Mesenchymal stem cell (in vitro differentiated cells and primary cell): ENCODE results near the gene MED10.

Source experiments
- DNase-seq: peaks from one replicate; pipeline ENCODE4 v3.0.0-alpha.2; 2013
- H2AFZ ChIP-seq: one replicate; pipeline ENCODE4 v1.6.1; 2013; ENCODE audit warnings: low read depth, mild to moderate bottlenecking, control low read depth, inconsistent platforms, low read length, moderate library complexity
- H2AK5ac ChIP-seq: 2 replicates; pipeline ENCODE4 v1.6.1; 2013; ENCODE audit warnings: low read length, moderate library complexity, mild to moderate bottlenecking, inconsistent platforms; ENCODE audit not compliant: severe bottlenecking
- H2BK120ac ChIP-seq: one replicate; pipeline ENCODE4 v1.6.1; 2013; ENCODE audit warnings: low read depth, mild to moderate bottlenecking, inconsistent platforms, low read length, moderate library complexity
- H2BK12ac ChIP-seq, 2 experiments: one replicate each; pipeline ENCODE4 v1.6.1; 2013; ENCODE audit warnings: inconsistent platforms in 2 of 2, low read length in 2 of 2, mild to moderate bottlenecking in 2 of 2, moderate library complexity in 2 of 2, control low read depth in 1 of 2
- H2BK15ac ChIP-seq: one replicate; pipeline ENCODE4 v1.6.1; 2013; ENCODE audit warnings: mild to moderate bottlenecking, low read depth, inconsistent platforms; ENCODE audit not compliant: poor library complexity, severe bottlenecking
- H2BK5ac ChIP-seq: 2 replicates; pipeline ENCODE4 v1.6.1; 2013; ENCODE audit warnings: low read depth, mild to moderate bottlenecking, low read length, control low read depth, inconsistent platforms; ENCODE audit not compliant: poor library complexity, severe bottlenecking
- H3K14ac ChIP-seq, 2 experiments: one replicate each; pipeline ENCODE4 v1.6.1; 2013; ENCODE audit warnings: inconsistent platforms in 2 of 2, low read length in 2 of 2, control low read depth in 1 of 2, mild to moderate bottlenecking in 1 of 2, moderate library complexity in 1 of 2
- H3K18ac ChIP-seq, 2 experiments: one replicate each; pipeline ENCODE4 v1.6.1; 2013; ENCODE audit warnings: inconsistent platforms in 2 of 2, low read length in 2 of 2, control low read depth in 1 of 2, low read depth in 1 of 2, mild to moderate bottlenecking in 1 of 2
- H3K23ac ChIP-seq, 2 experiments: one replicate each; pipeline ENCODE4 v1.6.1; 2013; ENCODE audit warnings: inconsistent platforms in 2 of 2, low read length in 2 of 2, mild to moderate bottlenecking in 2 of 2, moderate library complexity in 2 of 2, control low read depth in 1 of 2
- H3K27ac ChIP-seq: 2 replicates; pipeline ENCODE4 v1.5.1; 2013; ENCODE audit warnings: mild to moderate bottlenecking, moderate library complexity, low read length, control low read depth, inconsistent platforms; ENCODE audit not compliant: poor library complexity, severe bottlenecking
- H3K27me3 ChIP-seq, 2 experiments: 2 replicates each; pipeline versions ENCODE4 v1.6.1 to v1.7.0; 2013; ENCODE audit warnings: low read length in 2 of 2, mild to moderate bottlenecking in 2 of 2, moderate library complexity in 2 of 2, control low read depth in 1 of 2, inconsistent platforms in 1 of 2; ENCODE audit not compliant: control insufficient read depth in 1 of 2, insufficient read depth in 1 of 2
- H3K36me3 ChIP-seq, 2 experiments: 2 replicates each; pipeline versions ENCODE4 v1.6.1 to v1.7.0; 2013; ENCODE audit warnings: low read length in 2 of 2, control low read depth in 1 of 2, inconsistent platforms in 1 of 2, low read depth in 1 of 2, mild to moderate bottlenecking in 1 of 2; ENCODE audit not compliant: insufficient read depth in 2 of 2, control insufficient read depth in 1 of 2
- H3K4ac ChIP-seq, 2 experiments: one replicate each; pipeline ENCODE4 v1.6.1; 2013; ENCODE audit warnings: inconsistent platforms in 2 of 2, low read length in 2 of 2, mild to moderate bottlenecking in 2 of 2, moderate library complexity in 2 of 2, control low read depth in 1 of 2, low read depth in 1 of 2
- H3K4me1 ChIP-seq: 2 replicates; pipeline ENCODE4 v1.6.1; 2013; ENCODE audit warnings: low read depth, low read length, control low read depth; ENCODE audit not compliant: control insufficient read depth, insufficient read depth
- H3K4me2 ChIP-seq: 2 replicates; pipeline ENCODE4 v1.6.1; 2013; ENCODE audit warnings: low read length, mild to moderate bottlenecking, inconsistent platforms; ENCODE audit not compliant: poor library complexity, severe bottlenecking
- H3K4me3 ChIP-seq, 2 experiments: 2 replicates each; pipeline versions ENCODE4 v1.5.1 to v1.7.0; 2013; ENCODE audit warnings: low read length in 2 of 2, mild to moderate bottlenecking in 2 of 2, control low read depth in 1 of 2, low read depth in 1 of 2; ENCODE audit not compliant: insufficient read depth in 1 of 2
- H3K79me1 ChIP-seq: replicated peaks from 2 replicates; pipeline ENCODE4 v1.6.1; 2013; ENCODE audit warnings: mild to moderate bottlenecking, control low read depth, low read length, inconsistent platforms; ENCODE audit not compliant: poor library complexity, severe bottlenecking
- H3K9ac ChIP-seq: 2 replicates; pipeline ENCODE4 v1.7.0; 2013; ENCODE audit warnings: mild to moderate bottlenecking, low read length, moderate library complexity
- H3K9me3 ChIP-seq: 2 replicates; pipeline ENCODE4 v1.7.0; 2013; ENCODE audit warnings: mild to moderate bottlenecking, low read length; ENCODE audit not compliant: control insufficient read depth
- H4K8ac ChIP-seq: one replicate; pipeline ENCODE4 v1.6.1; 2013; ENCODE audit warnings: inconsistent platforms, mild to moderate bottlenecking, low read length, moderate library complexity
- H4K91ac ChIP-seq: one replicate; pipeline ENCODE4 v1.6.1; 2013; ENCODE audit warnings: mild to moderate bottlenecking, low read length, inconsistent platforms
- WGBS: methylation state at CpG from one replicate; pipeline ENCODE4 v1.1.7; 2013; ENCODE audit warnings: mixed read lengths; 5-methylcytosine and 5-hydroxymethylcytosine counted together

The MED10 gene

GRCh38 chr5:6387970-6388369 lies 9.6 kb upstream of the MED10 start:
- no peak overlapping the region for H2BK12ac ChIP-seq

DNA sequence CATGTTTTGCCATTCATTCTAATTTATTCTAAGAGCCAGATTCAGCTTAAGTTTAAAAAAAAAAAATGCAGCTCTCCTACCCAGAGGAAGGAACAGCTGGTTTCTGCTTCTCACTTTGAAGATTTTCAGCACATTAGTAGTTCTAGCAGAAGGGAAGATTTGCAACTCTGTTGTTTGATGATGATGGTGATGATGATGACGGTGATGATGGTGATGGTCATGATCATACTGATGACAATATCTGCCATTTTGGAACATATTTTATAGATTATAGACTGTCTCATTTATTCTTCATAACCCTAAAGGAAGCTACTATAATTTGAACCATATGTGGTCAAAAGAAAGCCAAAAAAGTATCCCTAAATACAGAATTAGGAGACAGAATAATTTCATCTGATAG lies 7.9 kb upstream of the MED10 start:
- Histone ChIP-seq H2BK12ac (no peak overlapping the region), H2BK120ac (no peak overlapping the region), H3K79me1 (no peaks in the 10 kb centered on the region), H3K9ac (no peak overlapping the region), H3K9me3 (no peaks in the 10 kb centered on the region), H2AK5ac (no peak overlapping the region), H4K91ac (no peak overlapping the region), H3K27me3 (peaks cover 7 to 12% of the 10 kb centered on the region in 2 experiments), H3K23ac (no peak overlapping the region), H2AFZ (no peak overlapping the region), H2BK15ac (no peak overlapping the region), H4K8ac (no peak overlapping the region), H3K4ac (no peak overlapping the region), H3K36me3 (no peaks in the 10 kb centered on the region), H3K4me2 (no peak overlapping the region), H3K4me3 (no peak overlapping the region), H3K18ac (no peak overlapping the region), H2BK5ac (no peak overlapping the region), H3K27ac (no peak overlapping the region), H3K14ac (no peak overlapping the region), H3K4me1 (peaks cover 3% of the 10 kb centered on the region)
- no peak for DNase-seq
- no CpG with 5 or more reads among the region's 1 CpG for WGBS

More at GRCh38 chr5:6387970-6388369, 9.6 kb upstream of the MED10 start:
- Histone ChIP-seq H3K9me3 (no peaks in the 10 kb centered on the region), H3K9ac (no peak overlapping the region), H4K8ac (no peak overlapping the region), H3K4me2 (no peak overlapping the region), H2AK5ac (no peak overlapping the region), H2BK120ac (no peak overlapping the region), H3K27me3 (peaks cover 7 to 29% of the 10 kb centered on the region in 2 experiments), H3K18ac (no peak overlapping the region), H4K91ac (no peak overlapping the region), H3K4me3 (no peak overlapping the region), H3K23ac (no peak overlapping the region), H3K79me1 (no peaks in the 10 kb centered on the region), H3K4ac (no peak overlapping the region), H2AFZ (no peak overlapping the region), H3K14ac (no peak overlapping the region), H3K36me3 (no peaks in the 10 kb centered on the region), H2BK5ac (no peak overlapping the region), H3K4me1 (peaks cover 3% of the 10 kb centered on the region), H3K27ac (no peak overlapping the region), H2BK15ac (no peak overlapping the region)
- DNase-seq: no peak

DNA sequence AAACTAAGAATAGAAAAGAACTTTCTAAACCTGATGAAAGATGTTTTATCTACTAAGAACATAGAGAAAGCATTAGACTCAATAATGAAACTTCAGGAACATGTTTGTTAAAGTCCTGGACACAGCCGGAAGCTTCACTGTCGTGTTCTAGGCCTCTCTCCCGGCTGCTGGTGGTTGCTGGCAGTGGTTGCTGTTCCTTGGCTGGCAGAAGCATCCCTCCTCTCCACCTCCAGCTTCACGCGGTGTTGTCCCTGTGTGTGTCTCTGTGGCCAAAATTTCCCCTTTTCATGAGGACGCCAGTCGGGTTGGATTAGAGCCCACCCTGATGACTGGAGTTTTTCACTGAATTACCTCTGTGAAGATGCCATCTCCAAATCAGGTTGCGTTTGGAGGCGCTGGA lies 6.5 kb upstream of the MED10 start:
- H3K79me1 ChIP-seq: no peaks in the 10 kb centered on the region
- H4K91ac ChIP-seq: no peak overlapping the region
- no peak overlapping the region for H2AFZ ChIP-seq
- H3K36me3 ChIP-seq: no peaks in the 10 kb centered on the region
- no peak overlapping the region for H3K18ac ChIP-seq
- H3K9me3 ChIP-seq: no peaks in the 10 kb centered on the region
- no peak overlapping the region for H2BK15ac ChIP-seq
- H2BK120ac ChIP-seq: no peak overlapping the region
- H4K8ac ChIP-seq: no peak overlapping the region
- no peak overlapping the region for H2BK5ac ChIP-seq
- H3K4me1 ChIP-seq: peaks cover 3% of the 10 kb centered on the region
- H2BK12ac ChIP-seq: no peak overlapping the region
- H3K9ac ChIP-seq: no peak overlapping the region
- no peak overlapping the region for H3K14ac ChIP-seq
- H3K4ac ChIP-seq: no peak overlapping the region
- no peak overlapping the region for H3K23ac ChIP-seq
- no peak for DNase-seq
- WGBS: 90% methylated on average over 9 of the region's 9 CpGs
- no peak overlapping the region for H2AK5ac ChIP-seq
- H3K4me3 ChIP-seq: no peak overlapping the region
- H3K27ac ChIP-seq: no peak overlapping the region
- peaks cover 1 to 7% of the 10 kb centered on the region in 2 experiments for H3K27me3 ChIP-seq
- H3K4me2 ChIP-seq: no peak overlapping the region

GRCh38 chr5:6383376-6383775 lies 5.0 kb upstream of the MED10 start:
- WGBS: 64% methylated on average over 6 of the region's 6 CpGs
- H2BK5ac ChIP-seq: no peak overlapping the region
- no peaks in the 10 kb centered on the region for H3K36me3 ChIP-seq
- no peaks in the 10 kb centered on the region for H3K9me3 ChIP-seq
- no peak overlapping the region for H3K4ac ChIP-seq
- H3K23ac ChIP-seq: no peak overlapping the region
- H3K9ac ChIP-seq: no peak overlapping the region
- no peak overlapping the region for H3K4me3 ChIP-seq
- H2AK5ac ChIP-seq: no peak overlapping the region
- H2BK15ac ChIP-seq: no peak overlapping the region
- no peak overlapping the region for H4K91ac ChIP-seq
- H4K8ac ChIP-seq: peak overlapping the region; percentile 28
- H3K4me2 ChIP-seq: no peak overlapping the region
- DNase-seq: no peak
- no peak overlapping the region for H3K27ac ChIP-seq
- H2BK12ac ChIP-seq: no peak overlapping the region
- no peak overlapping the region for H2AFZ ChIP-seq
- no peaks in the 10 kb centered on the region for H3K79me1 ChIP-seq
- H3K4me1 ChIP-seq: peaks cover 5% of the 10 kb centered on the region
- H2BK120ac ChIP-seq: no peak overlapping the region
- H3K18ac ChIP-seq: no peak overlapping the region
- H3K27me3 ChIP-seq: peaks cover 0 to 7% of the 10 kb centered on the region in 2 experiments
- H3K14ac ChIP-seq: no peak overlapping the region
